Measurements from ENCODE around the gene ACAA2.

GRCh38 chr18:49853436-49853835 lies 40.1 kb upstream of the ACAA2 start:
- TF ChIP-seq CTCF (IDR thresholded peaks at IDR 0.05), result no peak
- no peak for TF ChIP-seq POLR2A (IDR thresholded peaks at IDR 0.05)
